HK-2 (cell line): ENCODE measurements around the gene IQCF6.
"Not testable (repeated sequence)": the region's sequence is repeated elsewhere in the genome, so short reads cannot be mapped to it uniquely, and the experiment has no call there.

Source experiments
- DNase-seq: peaks from one replicate; pipeline ENCODE4 v3.0.0-alpha.2; 2018; ENCODE audit not compliant: unreplicated experiment

Gene IQCF6

GRCh38 chr3:51779137-51779536 lies at the start of gene IQCF6:
Gene IQCF6, minus strand, starts transcription at chr3:51779237. Its CDS starts 13 bp downstream, at chr3:51779224.
- no peak for DNase-seq

GRCh38 chr3:51828297-51828696 lies 49.3 kb upstream of the IQCF6 start:
- no peak for DNase-seq

- no peak for DNase-seq
Observed at GRCh38 chr3:51819709-51820406, 40.8 kb upstream of the IQCF6 start.

- DNase-seq, result no peak
Observed at GRCh38 chr3:51819151-51819550, 40.1 kb upstream of the IQCF6 start.

GRCh38 chr3:51817375-51817774 lies 38.3 kb upstream of the IQCF6 start:
- no peak for DNase-seq

GRCh38 chr3:51816723-51817122 lies 37.7 kb upstream of the IQCF6 start:
- DNase-seq, result no peak

GRCh38 chr3:51815614-51816013 lies 36.6 kb upstream of the IQCF6 start:
- DNase-seq, result no peak

- no peak for DNase-seq
Observed at GRCh38 chr3:51814034-51814433, 35.0 kb upstream of the IQCF6 start.

GRCh38 chr3:51813539-51813938 lies 34.5 kb upstream of the IQCF6 start:
- no peak for DNase-seq

- no peak for DNase-seq
Observed at GRCh38 chr3:51808934-51809333, 29.9 kb upstream of the IQCF6 start.

GRCh38 chr3:51802106-51802703 lies 23.2 kb upstream of the IQCF6 start:
- DNase-seq, result no peak

GRCh38 chr3:51800750-51801125 lies 21.7 kb upstream of the IQCF6 start:
- DNase-seq, result no peak

- no peak for DNase-seq
Observed at GRCh38 chr3:51799879-51800749, 21.1 kb upstream of the IQCF6 start.

GRCh38 chr3:51798411-51798963 lies 19.4 kb upstream of the IQCF6 start:
- DNase-seq, result no peak

GRCh38 chr3:51796854-51797253 lies 17.8 kb upstream of the IQCF6 start:
- no peak for DNase-seq

- DNase-seq, result no peak
Observed at GRCh38 chr3:51794206-51794605, 15.2 kb upstream of the IQCF6 start.

GRCh38 chr3:51792206-51792605 lies 13.2 kb upstream of the IQCF6 start:
- DNase-seq, result no peak

GRCh38 chr3:51789437-51789836 lies 10.4 kb upstream of the IQCF6 start:
- DNase-seq, result no peak

GRCh38 chr3:51787576-51787975 lies 8.5 kb upstream of the IQCF6 start:
- not testable (repeated sequence) for DNase-seq

- no peak for DNase-seq
Observed at GRCh38 chr3:51786267-51786666, 7.2 kb upstream of the IQCF6 start.

GRCh38 chr3:51778554-51778953 lies 483 bp downstream of the IQCF6 start:
- no peak for DNase-seq

GRCh38 chr3:51777985-51778384 lies 1.1 kb downstream of the IQCF6 start:
- DNase-seq, result no peak
